HG03442 (cell line): ENCODE measurements around the gene GREB1L.

Experiments
- ATAC-seq: cut with Tn5 transposase; IDR thresholded peaks from one replicate; pipeline ENCODE4 v1.9.1; 2021; ENCODE audit warnings: mild to moderate bottlenecking, moderate library complexity; ENCODE audit not compliant: unreplicated experiment

The GREB1L gene

GRCh38 chr18:21479721-21480120 is 237.7 kb downstream of the GREB1L start:
- ATAC-seq, result no peak

GRCh38 chr18:21481739-21482138 is 239.7 kb downstream of the GREB1L start:
- ATAC-seq, result no peak

GRCh38 chr18:21483051-21483450 is 241.0 kb downstream of the GREB1L start:
- ATAC-seq, result no peak

- ATAC-seq, result no peak
Measured at GRCh38 chr18:21484851-21485636, 243.0 kb downstream of the GREB1L start.

- ATAC-seq, result no peak
Measured at GRCh38 chr18:21486905-21487437, 244.9 kb downstream of the GREB1L start.

- peak; percentile 53 for ATAC-seq
Measured at GRCh38 chr18:21489119-21489750, 247.2 kb downstream of the GREB1L start.

GRCh38 chr18:21489919-21490495 is 248.0 kb downstream of the GREB1L start:
- no peak for ATAC-seq

- no peak for ATAC-seq
Measured at GRCh38 chr18:21490748-21491147, 248.7 kb downstream of the GREB1L start.

- ATAC-seq, result no peak
Measured at GRCh38 chr18:21496277-21496835, 254.3 kb downstream of the GREB1L start.

GRCh38 chr18:21499997-21500396 is 258.0 kb downstream of the GREB1L start:
- no peak for ATAC-seq

- no peak for ATAC-seq
Measured at GRCh38 chr18:21502661-21503060, 260.6 kb downstream of the GREB1L start.

GRCh38 chr18:21507913-21508701 is 266.1 kb downstream of the GREB1L start:
- ATAC-seq, result no peak

GRCh38 chr18:21509062-21509461 is 267.0 kb downstream of the GREB1L start:
- ATAC-seq, result no peak

GRCh38 chr18:21513292-21513691 is 271.3 kb downstream of the GREB1L start:
- ATAC-seq, result no peak

- no peak for ATAC-seq
Measured at GRCh38 chr18:21513741-21514140, 271.7 kb downstream of the GREB1L start.

GRCh38 chr18:21522530-21522929 is 280.5 kb downstream of the GREB1L start:
- ATAC-seq, result no peak

- ATAC-seq, result no peak
Measured at GRCh38 chr18:21525916-21526315, 283.9 kb downstream of the GREB1L start.

- ATAC-seq, result no peak
Measured at GRCh38 chr18:21526463-21526862, 284.4 kb downstream of the GREB1L start.

GRCh38 chr18:21534327-21534726 is 292.3 kb downstream of the GREB1L start:
- no peak for ATAC-seq

GRCh38 chr18:21538230-21538629 is 296.2 kb downstream of the GREB1L start:
- ATAC-seq, result no peak

- no peak for ATAC-seq
Measured at GRCh38 chr18:21546423-21546822, 304.4 kb downstream of the GREB1L start.
